Measurements from ENCODE around the gene DLG4.

The DLG4 gene

DNA sequence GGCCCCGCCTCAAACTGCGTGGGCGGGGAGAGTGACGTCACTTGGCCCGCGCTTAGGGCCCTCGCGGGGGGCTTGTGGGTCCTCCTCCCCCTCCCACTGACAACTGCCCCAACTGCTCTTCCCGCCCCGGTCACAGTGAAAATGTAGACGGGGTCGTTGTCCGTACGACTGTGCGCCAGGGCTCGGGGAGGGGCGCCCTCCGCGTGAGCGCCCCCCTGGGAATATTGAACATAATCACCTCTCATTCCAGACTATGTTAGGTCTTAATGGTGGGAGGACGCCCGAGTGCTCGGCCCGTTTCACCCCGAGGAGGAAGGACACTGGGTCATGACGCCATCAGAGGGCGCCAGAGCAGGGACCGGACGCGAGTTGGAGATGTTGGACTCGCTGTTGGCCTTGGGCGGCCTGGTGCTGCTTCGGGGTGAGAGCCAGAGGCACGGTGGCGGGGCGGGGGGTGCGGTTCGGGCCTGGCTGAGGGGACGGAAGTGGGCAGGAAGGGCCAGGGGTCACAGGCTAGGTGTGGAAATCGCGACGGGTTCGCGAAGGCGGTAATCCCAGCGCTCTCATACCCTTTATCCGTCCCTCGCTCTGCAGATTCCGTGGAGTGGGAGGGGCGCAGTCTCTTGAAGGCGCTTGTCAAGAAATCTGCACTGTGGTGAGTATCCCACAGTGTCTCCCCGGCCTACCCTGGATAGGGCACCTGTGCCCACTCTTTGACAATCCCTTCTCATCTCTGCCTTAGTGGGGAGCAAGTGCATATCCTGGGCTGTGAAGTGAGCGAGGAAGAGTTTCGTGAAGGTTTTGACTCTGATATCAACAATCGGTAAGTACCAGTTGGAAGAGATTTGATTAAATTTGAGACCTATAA, 32.8 kb upstream of the DLG4 start, which contains the start of gene ELP5 (continued):
- TF ChIP-seq, protein P1, sequence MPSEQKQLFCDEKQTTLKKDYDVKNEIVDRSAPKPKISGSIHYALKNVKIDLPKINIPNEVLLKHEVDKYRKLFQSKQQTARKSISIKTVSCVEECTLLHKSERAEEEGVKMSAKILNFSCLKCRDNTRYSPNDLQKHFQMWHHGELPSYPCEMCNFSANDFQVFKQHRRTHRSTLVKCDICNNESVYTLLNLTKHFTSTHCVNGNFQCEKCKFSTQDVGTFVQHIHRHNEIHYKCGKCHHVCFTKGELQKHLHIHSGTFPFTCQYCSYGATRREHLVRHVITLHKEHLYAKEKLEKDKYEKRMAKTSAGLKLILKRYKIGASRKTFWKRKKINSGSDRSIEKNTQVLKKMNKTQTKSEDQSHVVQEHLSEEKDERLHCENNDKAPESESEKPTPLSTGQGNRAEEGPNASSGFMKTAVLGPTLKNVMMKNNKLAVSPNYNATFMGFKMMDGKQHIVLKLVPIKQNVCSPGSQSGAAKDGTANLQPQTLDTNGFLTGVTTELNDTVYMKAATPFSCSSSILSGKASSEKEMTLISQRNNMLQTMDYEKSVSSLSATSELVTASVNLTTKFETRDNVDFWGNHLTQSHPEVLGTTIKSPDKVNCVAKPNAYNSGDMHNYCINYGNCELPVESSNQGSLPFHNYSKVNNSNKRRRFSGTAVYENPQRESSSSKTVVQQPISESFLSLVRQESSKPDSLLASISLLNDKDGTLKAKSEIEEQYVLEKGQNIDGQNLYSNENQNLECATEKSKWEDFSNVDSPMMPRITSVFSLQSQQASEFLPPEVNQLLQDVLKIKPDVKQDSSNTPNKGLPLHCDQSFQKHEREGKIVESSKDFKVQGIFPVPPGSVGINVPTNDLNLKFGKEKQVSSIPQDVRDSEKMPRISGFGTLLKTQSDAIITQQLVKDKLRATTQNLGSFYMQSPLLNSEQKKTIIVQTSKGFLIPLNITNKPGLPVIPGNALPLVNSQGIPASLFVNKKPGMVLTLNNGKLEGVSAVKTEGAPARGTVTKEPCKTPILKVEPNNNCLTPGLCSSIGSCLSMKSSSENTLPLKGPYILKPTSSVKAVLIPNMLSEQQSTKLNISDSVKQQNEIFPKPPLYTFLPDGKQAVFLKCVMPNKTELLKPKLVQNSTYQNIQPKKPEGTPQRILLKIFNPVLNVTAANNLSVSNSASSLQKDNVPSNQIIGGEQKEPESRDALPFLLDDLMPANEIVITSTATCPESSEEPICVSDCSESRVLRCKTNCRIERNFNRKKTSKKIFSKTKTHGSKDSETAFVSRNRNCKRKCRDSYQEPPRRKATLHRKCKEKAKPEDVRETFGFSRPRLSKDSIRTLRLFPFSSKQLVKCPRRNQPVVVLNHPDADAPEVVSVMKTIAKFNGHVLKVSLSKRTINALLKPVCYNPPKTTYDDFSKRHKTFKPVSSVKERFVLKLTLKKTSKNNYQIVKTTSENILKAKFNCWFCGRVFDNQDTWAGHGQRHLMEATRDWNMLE (tag by site-specific recombination; conservative IDR thresholded peaks at IDR 0.05; ENCODE audit: low read depth): no peak
- TF ChIP-seq, protein P2, sequence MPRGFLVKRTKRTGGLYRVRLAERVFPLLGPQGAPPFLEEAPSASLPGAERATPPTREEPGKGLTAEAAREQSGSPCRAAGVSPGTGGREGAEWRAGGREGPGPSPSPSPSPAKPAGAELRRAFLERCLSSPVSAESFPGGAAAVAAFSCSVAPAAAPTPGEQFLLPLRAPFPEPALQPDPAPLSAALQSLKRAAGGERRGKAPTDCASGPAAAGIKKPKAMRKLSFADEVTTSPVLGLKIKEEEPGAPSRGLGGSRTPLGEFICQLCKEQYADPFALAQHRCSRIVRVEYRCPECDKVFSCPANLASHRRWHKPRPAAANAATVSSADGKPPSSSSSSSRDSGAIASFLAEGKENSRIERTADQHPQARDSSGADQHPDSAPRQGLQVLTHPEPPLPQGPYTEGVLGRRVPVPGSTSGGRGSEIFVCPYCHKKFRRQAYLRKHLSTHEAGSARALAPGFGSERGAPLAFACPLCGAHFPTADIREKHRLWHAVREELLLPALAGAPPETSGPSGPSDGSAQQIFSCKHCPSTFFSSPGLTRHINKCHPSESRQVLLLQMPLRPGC (tag by site-specific recombination; IDR thresholded peaks at IDR 0.05): peak; percentile 79; the same call in 1 of the 2 replicates
- TF ChIP-seq, protein P3, sequence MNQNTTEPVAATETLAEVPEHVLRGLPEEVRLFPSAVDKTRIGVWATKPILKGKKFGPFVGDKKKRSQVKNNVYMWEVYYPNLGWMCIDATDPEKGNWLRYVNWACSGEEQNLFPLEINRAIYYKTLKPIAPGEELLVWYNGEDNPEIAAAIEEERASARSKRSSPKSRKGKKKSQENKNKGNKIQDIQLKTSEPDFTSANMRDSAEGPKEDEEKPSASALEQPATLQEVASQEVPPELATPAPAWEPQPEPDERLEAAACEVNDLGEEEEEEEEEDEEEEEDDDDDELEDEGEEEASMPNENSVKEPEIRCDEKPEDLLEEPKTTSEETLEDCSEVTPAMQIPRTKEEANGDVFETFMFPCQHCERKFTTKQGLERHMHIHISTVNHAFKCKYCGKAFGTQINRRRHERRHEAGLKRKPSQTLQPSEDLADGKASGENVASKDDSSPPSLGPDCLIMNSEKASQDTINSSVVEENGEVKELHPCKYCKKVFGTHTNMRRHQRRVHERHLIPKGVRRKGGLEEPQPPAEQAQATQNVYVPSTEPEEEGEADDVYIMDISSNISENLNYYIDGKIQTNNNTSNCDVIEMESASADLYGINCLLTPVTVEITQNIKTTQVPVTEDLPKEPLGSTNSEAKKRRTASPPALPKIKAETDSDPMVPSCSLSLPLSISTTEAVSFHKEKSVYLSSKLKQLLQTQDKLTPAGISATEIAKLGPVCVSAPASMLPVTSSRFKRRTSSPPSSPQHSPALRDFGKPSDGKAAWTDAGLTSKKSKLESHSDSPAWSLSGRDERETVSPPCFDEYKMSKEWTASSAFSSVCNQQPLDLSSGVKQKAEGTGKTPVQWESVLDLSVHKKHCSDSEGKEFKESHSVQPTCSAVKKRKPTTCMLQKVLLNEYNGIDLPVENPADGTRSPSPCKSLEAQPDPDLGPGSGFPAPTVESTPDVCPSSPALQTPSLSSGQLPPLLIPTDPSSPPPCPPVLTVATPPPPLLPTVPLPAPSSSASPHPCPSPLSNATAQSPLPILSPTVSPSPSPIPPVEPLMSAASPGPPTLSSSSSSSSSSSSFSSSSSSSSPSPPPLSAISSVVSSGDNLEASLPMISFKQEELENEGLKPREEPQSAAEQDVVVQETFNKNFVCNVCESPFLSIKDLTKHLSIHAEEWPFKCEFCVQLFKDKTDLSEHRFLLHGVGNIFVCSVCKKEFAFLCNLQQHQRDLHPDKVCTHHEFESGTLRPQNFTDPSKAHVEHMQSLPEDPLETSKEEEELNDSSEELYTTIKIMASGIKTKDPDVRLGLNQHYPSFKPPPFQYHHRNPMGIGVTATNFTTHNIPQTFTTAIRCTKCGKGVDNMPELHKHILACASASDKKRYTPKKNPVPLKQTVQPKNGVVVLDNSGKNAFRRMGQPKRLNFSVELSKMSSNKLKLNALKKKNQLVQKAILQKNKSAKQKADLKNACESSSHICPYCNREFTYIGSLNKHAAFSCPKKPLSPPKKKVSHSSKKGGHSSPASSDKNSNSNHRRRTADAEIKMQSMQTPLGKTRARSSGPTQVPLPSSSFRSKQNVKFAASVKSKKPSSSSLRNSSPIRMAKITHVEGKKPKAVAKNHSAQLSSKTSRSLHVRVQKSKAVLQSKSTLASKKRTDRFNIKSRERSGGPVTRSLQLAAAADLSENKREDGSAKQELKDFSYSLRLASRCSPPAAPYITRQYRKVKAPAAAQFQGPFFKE (tag by site-specific recombination; IDR thresholded peaks at IDR 0.05; ENCODE audit: borderline replicate concordance): no peak
- TF ChIP-seq, protein P4, sequence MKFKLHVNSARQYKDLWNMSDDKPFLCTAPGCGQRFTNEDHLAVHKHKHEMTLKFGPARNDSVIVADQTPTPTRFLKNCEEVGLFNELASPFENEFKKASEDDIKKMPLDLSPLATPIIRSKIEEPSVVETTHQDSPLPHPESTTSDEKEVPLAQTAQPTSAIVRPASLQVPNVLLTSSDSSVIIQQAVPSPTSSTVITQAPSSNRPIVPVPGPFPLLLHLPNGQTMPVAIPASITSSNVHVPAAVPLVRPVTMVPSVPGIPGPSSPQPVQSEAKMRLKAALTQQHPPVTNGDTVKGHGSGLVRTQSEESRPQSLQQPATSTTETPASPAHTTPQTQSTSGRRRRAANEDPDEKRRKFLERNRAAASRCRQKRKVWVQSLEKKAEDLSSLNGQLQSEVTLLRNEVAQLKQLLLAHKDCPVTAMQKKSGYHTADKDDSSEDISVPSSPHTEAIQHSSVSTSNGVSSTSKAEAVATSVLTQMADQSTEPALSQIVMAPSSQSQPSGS (tag by site-specific recombination; IDR thresholded peaks at IDR 0.05; ENCODE audit: low read depth): peak; percentile 99
- TF ChIP-seq, protein P5, sequence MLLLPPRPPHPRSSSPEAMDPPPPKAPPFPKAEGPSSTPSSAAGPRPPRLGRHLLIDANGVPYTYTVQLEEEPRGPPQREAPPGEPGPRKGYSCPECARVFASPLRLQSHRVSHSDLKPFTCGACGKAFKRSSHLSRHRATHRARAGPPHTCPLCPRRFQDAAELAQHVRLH (tag by site-specific recombination; IDR thresholded peaks at IDR 0.05): 0 out of 2 replicates have a peak, but pooled peaks have one; percentile 56
- TF ChIP-seq, protein P6, sequence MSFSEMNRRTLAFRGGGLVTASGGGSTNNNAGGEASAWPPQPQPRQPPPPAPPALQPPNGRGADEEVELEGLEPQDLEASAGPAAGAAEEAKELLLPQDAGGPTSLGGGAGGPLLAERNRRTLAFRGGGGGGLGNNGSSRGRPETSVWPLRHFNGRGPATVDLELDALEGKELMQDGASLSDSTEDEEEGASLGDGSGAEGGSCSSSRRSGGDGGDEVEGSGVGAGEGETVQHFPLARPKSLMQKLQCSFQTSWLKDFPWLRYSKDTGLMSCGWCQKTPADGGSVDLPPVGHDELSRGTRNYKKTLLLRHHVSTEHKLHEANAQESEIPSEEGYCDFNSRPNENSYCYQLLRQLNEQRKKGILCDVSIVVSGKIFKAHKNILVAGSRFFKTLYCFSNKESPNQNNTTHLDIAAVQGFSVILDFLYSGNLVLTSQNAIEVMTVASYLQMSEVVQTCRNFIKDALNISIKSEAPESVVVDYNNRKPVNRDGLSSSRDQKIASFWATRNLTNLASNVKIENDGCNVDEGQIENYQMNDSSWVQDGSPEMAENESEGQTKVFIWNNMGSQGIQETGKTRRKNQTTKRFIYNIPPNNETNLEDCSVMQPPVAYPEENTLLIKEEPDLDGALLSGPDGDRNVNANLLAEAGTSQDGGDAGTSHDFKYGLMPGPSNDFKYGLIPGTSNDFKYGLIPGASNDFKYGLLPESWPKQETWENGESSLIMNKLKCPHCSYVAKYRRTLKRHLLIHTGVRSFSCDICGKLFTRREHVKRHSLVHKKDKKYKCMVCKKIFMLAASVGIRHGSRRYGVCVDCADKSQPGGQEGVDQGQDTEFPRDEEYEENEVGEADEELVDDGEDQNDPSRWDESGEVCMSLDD (tag by site-specific recombination; IDR thresholded peaks at IDR 0.05): peak; percentile 97
- TF ChIP-seq ZNF792 (tag by site-specific recombination; IDR thresholded peaks at IDR 0.05): no peak
- no peak for TF ChIP-seq TCF7L2 (IDR thresholded peaks at IDR 0.05; ENCODE audit: borderline replicate concordance, low read depth, low read length)
- no peak for TF ChIP-seq ZNF248 (tag by site-specific recombination; IDR thresholded peaks at IDR 0.05)
- TF ChIP-seq, protein P7, sequence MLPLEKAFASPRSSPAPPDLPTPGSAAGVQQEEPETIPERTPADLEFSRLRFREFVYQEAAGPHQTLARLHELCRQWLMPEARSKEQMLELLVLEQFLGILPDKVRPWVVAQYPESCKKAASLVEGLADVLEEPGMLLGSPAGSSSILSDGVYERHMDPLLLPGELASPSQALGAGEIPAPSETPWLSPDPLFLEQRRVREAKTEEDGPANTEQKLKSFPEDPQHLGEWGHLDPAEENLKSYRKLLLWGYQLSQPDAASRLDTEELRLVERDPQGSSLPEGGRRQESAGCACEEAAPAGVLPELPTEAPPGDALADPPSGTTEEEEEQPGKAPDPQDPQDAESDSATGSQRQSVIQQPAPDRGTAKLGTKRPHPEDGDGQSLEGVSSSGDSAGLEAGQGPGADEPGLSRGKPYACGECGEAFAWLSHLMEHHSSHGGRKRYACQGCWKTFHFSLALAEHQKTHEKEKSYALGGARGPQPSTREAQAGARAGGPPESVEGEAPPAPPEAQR (tag by site-specific recombination; IDR thresholded peaks at IDR 0.05): peak; percentile 45; the same call in 1 of the 2 replicates
- TF ChIP-seq KLF16 (tag by site-specific recombination; IDR thresholded peaks at IDR 0.05): peak; percentile 84; the same call in 1 of the 2 replicates
- TF ChIP-seq ZNF777 (tag by site-specific recombination; IDR thresholded peaks at IDR 0.05; ENCODE audit: borderline replicate concordance): peak; percentile 71; the same call in 1 of the 2 replicates
- TF ChIP-seq, protein P8, sequence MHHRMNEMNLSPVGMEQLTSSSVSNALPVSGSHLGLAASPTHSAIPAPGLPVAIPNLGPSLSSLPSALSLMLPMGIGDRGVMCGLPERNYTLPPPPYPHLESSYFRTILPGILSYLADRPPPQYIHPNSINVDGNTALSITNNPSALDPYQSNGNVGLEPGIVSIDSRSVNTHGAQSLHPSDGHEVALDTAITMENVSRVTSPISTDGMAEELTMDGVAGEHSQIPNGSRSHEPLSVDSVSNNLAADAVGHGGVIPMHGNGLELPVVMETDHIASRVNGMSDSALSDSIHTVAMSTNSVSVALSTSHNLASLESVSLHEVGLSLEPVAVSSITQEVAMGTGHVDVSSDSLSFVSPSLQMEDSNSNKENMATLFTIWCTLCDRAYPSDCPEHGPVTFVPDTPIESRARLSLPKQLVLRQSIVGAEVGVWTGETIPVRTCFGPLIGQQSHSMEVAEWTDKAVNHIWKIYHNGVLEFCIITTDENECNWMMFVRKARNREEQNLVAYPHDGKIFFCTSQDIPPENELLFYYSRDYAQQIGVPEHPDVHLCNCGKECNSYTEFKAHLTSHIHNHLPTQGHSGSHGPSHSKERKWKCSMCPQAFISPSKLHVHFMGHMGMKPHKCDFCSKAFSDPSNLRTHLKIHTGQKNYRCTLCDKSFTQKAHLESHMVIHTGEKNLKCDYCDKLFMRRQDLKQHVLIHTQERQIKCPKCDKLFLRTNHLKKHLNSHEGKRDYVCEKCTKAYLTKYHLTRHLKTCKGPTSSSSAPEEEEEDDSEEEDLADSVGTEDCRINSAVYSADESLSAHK (tag by site-specific recombination; IDR thresholded peaks at IDR 0.05): peak; percentile 69
- TF ChIP-seq ZNF626 (tag by site-specific recombination; IDR thresholded peaks at IDR 0.05): no peak
- peak; percentile 94 for TF ChIP-seq ZBTB21 (tag by site-specific recombination; IDR thresholded peaks at IDR 0.05)

All from HEK293 (cell line).